Epithelial cell of esophagus (primary cell): ENCODE data around the gene SLIT3.

ENCODE experiments used
- DNase-seq: peaks from one replicate; pipeline ENCODE4 v3.0.0; 2010; ENCODE audit warnings: low read depth
- H3K4me3 ChIP-seq: 2 replicates; pipeline ENCODE4 v1.5.1; 2011; ENCODE audit warnings: mild to moderate bottlenecking, low read length, control low read depth
- CTCF ChIP-seq: IDR thresholded peaks from 2 replicates; pipeline ENCODE4 v1.5.1; 2011; ENCODE audit warnings: low read depth, mild to moderate bottlenecking, low read length, control low read depth, inconsistent platforms; ENCODE audit not compliant: insufficient read depth; ENCODE audit errors: missing control alignments

Gene SLIT3

GRCh38 chr5:168786147-168786546 lies 514.8 kb downstream of the SLIT3 start:
- no peak for TF ChIP-seq CTCF
- H3K4me3 ChIP-seq = no peak overlapping the region
- DNase-seq = no peak

- no peak for DNase-seq
- no peak for TF ChIP-seq CTCF
These were observed 516.5 kb downstream of the SLIT3 start for GRCh38 chr5:168784454-168784853.

GRCh38 chr5:168781941-168782571 lies 518.9 kb downstream of the SLIT3 start:
- TF ChIP-seq CTCF = no peak
- no peak overlapping the region for H3K4me3 ChIP-seq
- DNase-seq = no peak

More at GRCh38 chr5:168784454-168784853, 516.5 kb downstream of the SLIT3 start:
- no peak overlapping the region for H3K4me3 ChIP-seq

- no peak for TF ChIP-seq CTCF
- DNase-seq = no peak
- no peak overlapping the region for H3K4me3 ChIP-seq
These were observed 520.1 kb downstream of the SLIT3 start for GRCh38 chr5:168780888-168781287.

- no peak for TF ChIP-seq CTCF
- DNase-seq = no peak
- no peak overlapping the region for H3K4me3 ChIP-seq
These were observed 521.6 kb downstream of the SLIT3 start for GRCh38 chr5:168779333-168779732.

- DNase-seq = no peak
- no peak for TF ChIP-seq CTCF
- no peak overlapping the region for H3K4me3 ChIP-seq
These were observed 522.4 kb downstream of the SLIT3 start for GRCh38 chr5:168778536-168778935.

GRCh38 chr5:168777651-168778050 lies 523.3 kb downstream of the SLIT3 start:
- H3K4me3 ChIP-seq = no peak overlapping the region
- no peak for DNase-seq
- TF ChIP-seq CTCF = no peak
